GM21423 (cell line): ENCODE measurements around the gene TUBB8.
"Not testable (repeated sequence)": the region's sequence is repeated elsewhere in the genome, so short reads cannot be mapped to it uniquely, and the experiment has no call there.

Experiments
- ATAC-seq: cut with Tn5 transposase; IDR thresholded peaks from one replicate; pipeline ENCODE4 v1.9.1; 2021; ENCODE audit warnings: mild to moderate bottlenecking, moderate library complexity; ENCODE audit not compliant: unreplicated experiment

The TUBB8 gene

DNA sequence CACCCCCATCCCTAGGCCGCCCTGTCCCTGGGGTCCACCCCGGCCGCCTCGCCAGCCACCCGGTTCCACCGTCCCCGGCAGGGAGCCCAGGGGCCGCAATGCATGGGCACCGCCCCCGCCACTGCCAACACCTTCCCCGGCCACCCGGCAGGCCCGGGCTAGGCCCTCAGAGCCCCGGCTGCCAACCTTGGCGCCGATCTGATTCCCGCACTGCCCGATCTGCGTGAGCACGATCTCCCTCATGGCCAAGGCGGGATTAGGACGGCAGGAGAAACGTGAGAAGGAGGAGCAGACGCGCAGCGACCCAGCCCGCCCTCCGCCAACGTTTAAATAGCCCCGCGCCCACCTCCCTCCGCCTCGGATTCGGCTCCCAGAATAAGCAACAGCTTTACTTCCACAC is at the start of gene TUBB8:
TSS of gene TUBB8 (minus strand) at position 301 of the 400 bp plus-strand sequence. CDS start at position 243, 58 bp downstream.
- ATAC-seq, result no peak

- ATAC-seq, result no peak
Observed at GRCh38 chr10:96466-96865, 47.4 kb upstream of the TUBB8 start.

- no peak for ATAC-seq
Observed at GRCh38 chr10:95356-96115, 46.4 kb upstream of the TUBB8 start.

DNA sequence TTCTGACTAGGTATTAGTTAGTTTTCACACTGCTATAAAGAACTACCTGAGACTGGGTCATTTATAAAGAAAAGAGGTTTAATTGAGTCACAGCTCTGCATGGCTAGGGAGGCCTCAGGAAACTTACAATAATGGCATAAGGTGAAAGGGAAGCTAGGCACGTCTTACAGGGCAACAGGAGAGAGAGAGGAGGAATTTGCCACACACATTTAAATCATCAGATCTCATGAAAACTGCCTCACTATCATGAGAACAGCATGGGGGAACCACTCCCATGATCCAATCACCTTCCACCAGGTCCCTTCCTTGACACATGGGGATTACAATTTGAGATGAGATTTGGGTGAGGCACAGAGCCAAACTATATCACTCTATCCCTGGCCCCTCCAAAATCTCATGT is 45.5 kb upstream of the TUBB8 start:
- no peak for ATAC-seq

DNA sequence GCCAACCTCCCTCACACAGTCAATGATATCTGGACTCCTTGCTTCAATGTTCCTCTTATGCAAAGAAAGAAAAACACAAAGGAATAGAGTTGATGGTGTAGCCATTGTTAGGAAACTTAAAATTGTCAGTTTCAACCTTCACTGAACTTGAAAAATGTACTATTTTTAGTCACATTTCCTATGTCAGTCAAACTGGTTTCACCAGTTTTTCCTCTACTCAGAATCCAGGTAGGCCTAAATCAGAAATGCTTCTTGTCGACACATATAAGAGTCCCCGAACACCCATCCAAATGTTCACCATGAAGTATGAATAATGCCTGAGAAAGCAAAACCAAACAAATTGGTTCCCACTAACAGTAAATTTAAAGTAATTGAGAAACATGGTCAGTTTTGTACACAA is 43.8 kb upstream of the TUBB8 start:
- ATAC-seq, result no peak

DNA sequence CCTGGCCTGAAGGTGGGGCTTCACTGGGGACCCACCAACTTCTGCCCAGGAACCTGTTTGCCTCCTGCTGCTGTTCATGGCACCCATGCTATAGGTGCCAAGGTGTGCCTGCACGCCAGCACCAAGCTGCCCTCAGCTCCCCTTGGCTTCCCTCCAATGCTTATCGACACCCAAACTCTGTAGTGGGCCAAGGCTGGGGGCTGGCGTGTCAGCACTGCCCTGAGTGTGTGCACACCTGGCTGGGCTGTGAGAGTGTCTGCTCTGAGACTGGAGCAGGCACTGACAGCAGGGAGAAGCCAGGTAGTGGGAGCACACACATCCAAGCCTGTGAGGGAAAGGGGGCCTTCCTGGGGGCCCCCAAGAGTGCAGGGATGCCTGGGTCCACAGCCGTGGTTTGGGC is 43.1 kb upstream of the TUBB8 start:
- no peak for ATAC-seq

GRCh38 chr10:91313-91712 is 42.2 kb upstream of the TUBB8 start:
- no peak for ATAC-seq

GRCh38 chr10:90161-90560 is 41.1 kb upstream of the TUBB8 start:
- ATAC-seq, result no peak

GRCh38 chr10:89248-89647 is 40.2 kb upstream of the TUBB8 start:
- ATAC-seq, result no peak

DNA sequence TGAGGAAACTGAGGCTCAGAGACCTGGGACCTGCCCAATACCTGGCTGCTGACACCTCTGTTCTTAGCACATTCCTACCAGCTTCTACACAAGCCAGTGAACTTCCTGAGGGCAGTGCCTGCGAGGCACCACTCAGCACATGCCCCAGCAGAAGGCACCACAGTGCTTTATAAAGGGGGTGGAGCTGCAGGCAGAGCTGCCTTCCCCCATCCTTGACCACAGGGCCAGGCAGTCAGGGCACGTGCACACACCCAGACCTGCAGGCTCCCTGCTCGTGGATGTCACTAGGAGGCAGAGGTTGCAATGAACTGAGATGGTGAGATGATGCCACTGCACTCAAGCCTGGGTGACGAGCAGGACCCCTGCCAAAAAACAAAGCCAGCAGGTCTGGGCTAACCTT is 39.2 kb upstream of the TUBB8 start:
- ATAC-seq, result no peak

DNA sequence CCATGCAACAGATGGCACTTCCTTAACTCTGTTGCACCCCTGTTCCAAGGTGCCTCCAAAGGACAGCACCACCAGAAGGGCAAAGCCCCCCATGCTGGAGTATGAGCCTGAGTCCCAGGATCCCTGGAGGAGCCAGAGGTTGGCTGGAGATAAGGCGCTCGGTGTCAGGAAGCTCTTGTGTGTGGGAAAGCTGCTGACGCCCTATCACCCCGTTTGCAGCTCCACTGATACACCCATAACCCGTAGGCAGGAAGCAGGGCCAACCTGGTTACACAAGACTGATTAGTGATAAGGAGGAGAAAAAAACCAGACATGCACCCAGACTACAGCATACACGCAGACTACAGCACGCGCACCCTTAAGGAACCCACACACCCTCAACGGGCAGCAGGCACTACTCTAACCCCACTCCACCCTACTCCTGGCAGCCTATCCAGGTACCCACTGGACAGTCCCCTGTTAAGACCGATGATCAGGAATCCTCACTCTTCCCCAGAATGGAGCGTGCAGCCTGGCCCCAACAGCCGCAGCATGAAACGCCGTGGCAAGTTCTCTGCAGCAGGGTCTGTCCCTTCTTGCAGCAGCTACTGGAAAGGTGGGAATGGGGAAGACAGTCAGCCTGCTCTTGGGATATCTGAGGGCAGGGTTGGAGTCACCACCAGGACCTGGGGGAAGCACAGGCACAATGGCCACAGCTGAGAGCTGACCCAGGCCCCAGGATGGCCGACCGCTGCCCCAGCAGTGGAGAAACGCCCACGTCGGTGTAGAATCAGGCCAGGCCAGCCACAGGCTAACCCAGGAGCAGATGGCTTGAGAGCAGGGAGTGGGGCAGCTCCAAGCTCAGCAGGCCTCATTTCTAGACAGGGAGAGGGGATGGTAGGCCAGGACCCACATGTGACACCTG is 38.3 kb upstream of the TUBB8 start:
- no peak for ATAC-seq

- ATAC-seq, result no peak
Observed at GRCh38 chr10:86031-86430, 36.9 kb upstream of the TUBB8 start.

DNA sequence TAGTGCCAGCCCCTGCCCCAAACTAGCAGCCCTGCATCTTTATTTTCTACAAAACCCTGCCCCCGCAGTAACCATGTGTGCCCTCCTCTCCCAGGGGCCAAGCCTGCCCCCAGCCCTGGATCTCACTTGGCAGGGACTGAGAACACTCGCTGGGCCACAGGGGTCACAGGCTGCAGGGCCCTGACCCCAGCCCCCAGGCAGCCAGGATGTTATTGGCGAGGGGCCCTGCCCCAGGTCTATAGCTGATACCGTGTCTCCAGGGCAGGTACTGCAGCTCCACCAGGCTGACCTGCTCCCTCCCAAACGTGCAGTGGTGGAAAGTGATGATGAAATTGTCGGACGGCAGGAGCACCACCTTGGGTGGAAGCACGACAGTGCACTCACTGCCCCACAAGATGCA is 35.9 kb upstream of the TUBB8 start:
- ATAC-seq, result no peak

GRCh38 chr10:83930-84530 is 34.9 kb upstream of the TUBB8 start:
- ATAC-seq, result no peak

DNA sequence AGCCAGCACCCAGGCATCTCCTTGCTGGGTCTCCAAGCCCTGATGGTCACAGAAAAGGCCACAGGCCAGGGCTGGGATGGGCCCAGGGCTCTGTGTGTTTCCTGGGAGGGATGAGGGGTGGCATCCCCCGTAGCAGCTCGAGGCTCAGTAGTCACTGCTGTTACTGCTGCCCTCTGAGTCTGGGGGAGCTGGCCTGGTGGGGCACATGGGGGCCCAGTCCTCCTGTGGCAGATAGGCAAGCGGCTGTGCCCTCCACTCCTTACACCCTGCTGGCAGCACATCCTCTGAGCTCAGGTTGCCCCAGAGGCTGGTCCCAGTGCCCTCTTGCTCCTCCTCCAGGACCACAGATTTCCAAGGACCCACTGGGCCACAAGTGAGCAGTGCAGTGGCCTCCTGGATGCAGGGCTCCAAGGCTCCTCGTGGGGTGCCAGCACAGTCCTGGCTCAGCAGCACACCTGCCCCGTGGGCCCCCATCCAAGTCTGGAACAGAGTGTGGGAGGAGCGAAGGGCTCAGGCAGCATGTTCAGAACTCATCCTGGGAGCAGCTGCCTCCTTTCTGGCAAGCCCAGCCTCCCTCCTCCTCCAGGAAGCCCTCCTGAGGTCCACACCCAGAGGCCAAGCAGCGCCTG is 31.5 kb upstream of the TUBB8 start:
- ATAC-seq, result no peak

GRCh38 chr10:79532-80215 is 30.6 kb upstream of the TUBB8 start:
- no peak for ATAC-seq

DNA sequence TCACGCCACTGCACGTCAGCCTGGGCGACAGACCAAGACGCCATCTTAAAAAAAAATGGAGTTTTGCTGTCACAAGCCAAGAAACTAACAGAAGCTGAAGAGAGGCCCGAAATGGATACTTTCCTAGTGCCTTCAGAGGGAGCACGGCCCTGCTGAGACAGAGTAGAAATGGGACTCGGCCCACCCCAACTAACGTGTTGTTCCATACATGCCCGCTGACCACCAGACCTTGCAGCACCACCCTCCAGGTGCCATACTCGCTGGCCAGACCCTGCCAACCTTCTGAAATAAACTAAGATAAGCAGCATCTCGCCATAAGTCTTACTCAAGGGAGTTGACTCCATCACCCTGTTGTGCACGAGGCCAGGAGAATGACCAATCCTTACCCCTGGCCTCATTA is 29.5 kb upstream of the TUBB8 start:
- no peak for ATAC-seq

DNA sequence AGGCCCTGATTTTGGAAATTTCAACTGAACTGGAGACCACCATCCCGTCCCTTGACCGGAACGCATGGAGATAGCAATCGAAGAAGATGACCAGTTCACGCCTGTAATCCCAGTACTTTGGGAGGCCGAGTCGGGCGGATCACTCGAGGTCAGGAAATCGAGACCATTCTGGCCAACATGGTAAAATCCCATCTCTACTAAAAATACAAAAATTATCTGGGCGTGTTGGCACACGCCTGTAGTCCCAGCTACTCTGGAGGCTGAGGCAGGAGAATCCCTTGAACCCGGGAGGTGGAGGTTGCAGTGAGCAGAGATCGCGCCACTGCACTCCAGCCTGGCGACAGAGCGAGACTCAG is 25.1 kb upstream of the TUBB8 start:
- not testable (repeated sequence) for ATAC-seq

GRCh38 chr10:73543-74265 is 24.6 kb upstream of the TUBB8 start:
- not testable (repeated sequence) for ATAC-seq

DNA sequence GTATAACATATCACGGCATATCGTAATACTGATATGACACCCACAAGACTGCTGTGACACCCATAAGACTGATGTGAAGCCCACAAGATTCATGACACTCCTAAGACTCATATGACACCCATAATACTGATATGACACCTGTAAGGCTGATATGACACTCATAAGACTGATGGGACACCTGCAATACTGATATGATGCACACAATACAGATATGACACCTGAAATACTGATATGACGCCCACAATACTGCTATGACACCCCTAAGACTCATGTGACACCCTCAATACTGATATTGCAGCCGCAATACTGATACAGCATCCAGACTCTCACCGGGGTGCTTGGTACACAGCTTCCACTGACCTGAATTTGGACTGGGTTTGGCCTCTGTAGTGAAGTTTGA is 19.1 kb upstream of the TUBB8 start:
- ATAC-seq, result not testable (repeated sequence)
